SW480 (cell line): Measurements from ENCODE around the gene CUEDC1.

Source experiments
- DNase-seq: peaks from one replicate; pipeline ENCODE4 v3.0.0-alpha.2; 2016; ENCODE audit warnings: low spot score

The CUEDC1 gene

DNA sequence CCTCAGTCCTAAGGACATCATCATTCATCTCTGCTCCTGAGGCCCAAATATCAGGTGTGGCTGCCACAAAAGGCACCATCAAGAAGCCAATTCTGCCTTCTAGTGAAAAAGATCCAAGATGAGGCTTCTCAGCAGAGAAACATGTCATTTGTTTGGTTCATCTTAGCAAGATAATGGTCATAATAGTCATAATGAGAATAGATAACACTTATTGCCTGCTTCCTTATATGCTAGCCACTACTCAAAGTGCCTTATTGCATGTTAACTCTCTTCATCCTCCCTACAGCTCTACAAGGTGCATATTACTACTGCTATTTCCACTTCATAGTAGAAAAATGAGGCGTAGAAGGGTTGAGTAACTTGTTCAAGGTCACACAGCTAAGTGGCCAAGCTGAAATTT lies 60.4 kb downstream of the CUEDC1 start:
- no peak for DNase-seq

DNA sequence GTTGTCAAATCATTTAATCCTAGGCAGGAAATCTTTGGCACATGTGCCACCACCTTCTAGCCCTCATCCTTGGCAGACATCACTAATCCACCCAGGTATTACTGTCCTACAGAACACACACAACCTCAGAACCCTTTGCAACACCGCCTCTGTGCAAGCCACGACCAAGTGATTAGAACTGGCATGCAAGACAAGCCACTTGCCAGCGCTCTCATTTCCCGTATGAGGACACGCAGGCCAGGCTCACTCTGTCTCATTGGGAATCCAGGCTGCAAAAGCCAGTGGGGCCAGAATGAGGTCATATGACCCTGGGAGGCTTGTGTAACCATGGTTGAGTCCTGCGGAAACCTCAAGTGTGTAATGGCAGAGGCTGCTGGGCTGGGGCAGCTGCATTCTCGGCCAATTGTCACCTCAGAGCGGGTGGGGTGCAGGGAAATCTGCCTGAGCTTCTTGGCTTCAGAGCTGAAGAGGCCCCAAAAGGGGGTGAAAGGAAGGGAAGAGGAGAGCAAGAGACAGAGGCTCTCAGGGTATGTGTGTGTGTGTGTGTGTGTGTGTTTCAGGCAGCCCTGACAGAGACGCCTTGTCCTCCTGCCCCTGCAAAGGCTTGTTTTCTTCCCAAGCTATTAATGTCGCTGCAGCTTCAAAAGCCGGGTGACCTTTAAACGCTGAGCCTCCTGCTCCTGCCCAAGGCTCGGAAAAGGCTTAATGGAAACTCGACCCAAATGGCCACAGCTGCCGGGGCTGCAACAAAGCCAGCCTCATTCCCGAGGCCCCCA lies 62.2 kb downstream of the CUEDC1 start:
- peak; percentile 90 for DNase-seq

DNA sequence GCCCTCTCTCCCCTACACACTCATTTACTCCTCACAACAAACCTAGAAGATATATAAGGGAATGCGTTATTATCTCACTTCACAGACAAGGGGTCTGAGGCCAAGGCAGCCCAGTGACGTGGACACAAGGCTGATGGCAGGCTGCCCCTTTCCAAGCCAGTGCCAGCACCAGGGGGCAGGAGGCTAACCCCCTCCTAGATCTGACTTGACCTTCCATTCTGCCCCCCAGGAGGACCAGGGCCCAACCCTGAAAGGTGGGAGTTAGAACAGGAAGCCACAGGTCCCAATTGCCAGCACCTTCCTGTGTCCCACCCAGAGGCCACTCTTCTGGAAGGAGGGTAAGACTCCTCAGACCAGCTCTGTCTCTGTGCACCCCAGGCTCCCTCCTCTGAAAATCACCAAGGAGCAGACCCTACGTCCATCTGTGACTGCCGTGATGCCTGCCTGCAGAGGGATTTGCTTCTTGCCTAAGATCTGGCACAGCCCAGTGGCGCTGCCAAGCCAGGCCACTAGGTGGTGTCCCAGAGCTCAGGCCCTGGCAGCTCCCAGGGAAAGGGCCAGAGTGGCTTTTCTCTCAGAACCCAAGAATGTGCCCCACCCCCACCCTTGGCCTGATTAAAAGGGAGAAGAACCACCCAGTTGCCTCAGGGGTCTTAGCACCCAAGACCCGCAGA lies 62.9 kb downstream of the CUEDC1 start:
- peak; percentile 77 for DNase-seq

DNA sequence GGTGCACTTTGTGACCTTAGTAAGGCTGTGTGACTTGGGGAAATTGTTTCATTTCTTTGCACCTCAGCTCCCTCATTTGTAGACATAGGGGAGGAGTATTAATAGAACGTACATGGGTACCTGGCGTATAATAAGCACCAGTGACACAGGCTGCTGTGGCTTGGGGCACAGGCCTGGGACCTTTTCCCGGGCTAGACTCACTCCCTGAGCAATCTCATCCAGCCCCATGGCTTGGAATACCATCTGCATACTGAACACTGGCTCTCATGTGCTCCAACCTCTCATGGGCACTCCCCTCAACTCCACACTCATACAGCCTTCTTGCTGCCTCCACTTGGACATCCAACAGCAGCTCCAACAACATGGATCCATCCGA lies 64.4 kb downstream of the CUEDC1 start:
- no peak for DNase-seq

DNA sequence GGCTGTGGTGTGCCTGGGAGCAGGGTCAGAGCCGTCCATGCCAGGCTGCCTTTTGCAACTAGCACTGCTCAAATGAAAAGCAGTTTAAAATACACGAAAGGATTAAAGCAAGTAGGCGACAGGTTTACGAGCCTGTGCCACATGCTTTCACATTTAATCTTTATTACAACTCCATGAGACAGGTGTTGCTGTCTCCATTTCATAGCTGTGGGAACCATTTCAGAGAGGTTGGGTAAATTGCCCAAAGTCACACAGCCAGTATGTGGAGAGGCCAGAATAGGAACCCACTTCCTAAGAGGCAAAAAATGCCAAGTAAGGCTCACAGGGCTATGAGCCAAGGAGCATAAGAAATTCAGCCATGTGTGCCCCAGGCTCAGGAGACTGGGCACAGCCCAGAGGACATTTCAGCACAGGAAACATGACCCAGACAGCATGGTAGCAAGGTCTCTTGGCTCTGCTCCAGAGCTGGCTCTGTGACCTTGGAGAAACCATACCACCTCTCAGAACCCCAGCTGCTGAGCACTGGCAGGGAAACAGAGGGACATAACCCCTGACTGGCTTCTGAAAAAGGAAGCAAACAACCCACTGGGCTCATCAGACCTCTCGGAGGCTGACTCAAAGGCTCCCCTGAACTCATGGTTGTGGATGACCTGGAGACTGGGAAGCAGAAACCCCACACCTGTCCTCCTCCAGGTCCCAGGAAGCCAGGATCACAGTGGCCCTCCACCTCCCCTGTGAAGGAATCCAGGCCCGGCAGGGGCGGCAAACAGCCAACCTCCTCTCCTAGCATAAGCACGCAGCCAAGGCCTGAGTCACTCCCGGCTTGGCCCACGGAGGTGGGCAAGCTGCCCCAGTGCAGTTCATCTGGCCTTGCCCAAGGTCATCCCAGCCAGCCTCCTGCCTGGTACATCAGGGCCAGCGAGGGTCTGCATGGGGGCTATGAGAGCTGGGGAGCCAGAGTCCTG lies 65.0 kb downstream of the CUEDC1 start:
- no peak for DNase-seq

DNA sequence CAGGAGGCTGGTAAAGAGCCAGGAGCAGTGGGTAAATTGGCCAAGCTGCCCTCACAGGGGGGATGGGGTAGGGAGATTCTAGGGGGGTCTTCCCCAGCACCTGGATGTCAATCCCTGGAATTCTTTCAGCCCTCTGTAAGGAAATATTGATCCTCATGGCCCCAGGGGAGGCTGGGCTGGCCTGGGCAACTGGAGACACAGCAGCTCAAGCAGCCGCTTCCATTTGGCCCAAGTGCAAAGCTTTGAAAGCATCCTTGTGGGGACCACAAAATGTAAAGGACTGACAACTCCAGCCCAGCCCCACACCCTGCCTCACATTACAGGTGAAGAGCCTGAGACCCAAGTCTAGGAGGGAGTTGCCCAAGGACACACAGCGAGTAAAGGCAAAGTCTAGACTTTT lies 66.0 kb downstream of the CUEDC1 start:
- no peak for DNase-seq

DNA sequence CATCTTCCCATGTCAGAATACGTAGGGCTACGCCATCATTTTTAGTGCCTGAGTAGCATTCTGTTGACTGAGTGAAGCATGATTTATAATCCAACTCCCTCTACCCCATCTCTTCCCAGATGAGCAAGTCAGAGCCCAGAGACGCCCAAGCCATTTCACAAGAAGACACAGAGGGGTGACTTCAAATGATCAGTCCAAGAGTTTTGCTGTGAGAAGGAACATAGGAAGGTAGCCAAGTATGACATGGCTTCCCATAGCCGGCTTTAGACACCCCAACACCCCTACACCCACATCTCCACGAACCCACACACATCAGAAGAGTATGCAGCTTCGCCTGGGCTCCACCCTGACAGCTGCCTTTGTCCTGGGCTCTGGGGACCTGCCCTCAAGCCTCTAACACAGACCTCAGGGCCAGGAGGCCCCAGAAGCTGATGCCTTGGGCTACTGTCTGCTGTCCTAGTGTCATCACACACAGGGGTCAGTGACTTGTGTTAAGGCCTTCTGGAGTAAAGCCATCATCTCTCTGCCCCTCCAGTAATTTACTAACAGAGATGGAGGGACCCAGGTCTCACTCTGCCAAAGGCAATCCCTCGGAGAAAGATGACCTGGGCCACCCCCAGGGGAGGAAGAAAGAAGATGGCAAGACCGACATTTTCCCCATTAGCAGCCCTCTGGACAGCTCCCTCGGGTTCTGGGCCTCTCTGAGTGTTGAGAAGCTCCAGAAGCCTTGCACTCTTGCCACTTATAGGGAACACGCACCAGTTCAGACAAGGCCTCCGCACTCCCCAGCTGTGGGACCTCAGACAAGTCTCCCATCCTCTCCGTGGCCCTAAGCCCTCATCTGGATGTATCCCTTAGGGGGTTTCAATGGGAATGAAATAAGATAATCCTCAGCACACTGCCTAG lies 66.6 kb downstream of the CUEDC1 start:
- no peak for DNase-seq

DNA sequence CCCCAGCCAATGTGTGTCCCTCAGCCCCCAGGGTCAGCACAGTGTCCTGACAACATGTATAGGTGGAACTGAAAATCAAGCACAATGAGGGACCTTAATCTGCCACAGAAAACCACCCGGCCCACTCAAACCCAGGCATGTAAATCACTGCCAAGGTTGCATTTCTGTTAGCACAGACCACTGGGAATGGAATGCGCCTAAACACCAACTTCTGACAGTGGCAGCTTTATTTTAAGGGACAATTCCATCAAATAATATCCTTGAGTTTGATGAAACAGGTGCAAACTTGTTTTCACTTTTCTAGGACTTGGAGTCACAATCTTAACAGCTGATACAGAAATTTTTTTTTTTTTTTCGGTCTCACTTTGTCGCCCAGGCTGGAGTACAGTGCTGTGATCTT lies 68.1 kb downstream of the CUEDC1 start:
- no peak for DNase-seq

DNA sequence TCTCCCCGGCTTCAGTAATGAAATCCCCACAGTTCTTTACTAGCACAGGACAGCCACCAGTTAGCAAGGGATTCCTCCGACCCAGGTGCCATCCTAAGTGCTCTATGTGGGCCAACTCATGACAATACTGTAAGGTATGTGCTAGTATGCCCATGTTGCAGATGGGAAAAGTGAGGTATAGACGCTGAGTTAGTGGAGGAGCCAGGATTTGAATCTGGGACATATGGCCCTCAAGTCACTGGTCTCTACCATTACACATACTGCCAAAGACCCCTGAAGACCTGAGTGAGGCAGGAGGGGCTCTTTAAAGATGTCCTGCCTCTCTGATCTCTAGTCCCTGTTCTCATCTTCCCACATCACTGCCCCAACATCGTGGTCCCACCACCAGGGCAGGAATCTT lies 69.2 kb downstream of the CUEDC1 start:
- DNase-seq = no peak

DNA sequence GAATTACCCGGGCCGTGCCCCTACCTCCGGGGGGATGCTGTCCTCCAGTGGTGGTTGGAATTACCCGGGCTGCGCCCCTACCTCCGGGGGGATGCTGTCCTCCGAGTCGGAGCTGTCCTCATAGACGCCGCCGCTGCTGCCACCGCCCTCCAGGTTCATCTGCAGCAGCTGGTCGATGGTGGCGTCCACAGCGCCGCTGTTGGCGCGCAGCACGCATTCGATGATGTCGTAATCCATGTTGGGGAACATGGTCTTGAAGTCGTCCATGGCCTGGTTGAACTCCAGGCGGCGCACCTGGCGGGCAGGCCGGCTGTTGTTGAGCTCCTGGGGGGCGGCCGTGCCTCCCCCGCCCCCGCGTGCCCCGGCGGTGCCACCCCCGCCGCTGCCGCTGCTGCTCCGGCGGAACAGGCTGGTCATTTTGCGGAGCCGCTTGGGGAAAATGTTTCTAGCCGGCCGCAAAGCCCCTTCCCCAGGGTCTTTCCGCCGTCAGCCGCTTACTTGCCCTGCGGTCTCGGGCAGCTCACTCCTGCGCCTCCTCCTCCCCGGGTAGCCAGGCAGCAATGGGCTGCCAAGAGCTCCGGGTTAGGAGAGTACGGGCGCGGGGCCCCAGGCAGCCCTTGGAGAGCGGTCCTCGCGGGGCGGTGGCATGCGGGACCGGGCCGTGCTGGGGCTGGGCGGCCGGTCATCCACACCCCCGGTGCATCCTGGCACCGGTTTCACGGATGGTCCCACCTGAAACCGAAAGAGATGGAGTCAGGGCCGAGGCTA lies 69.9 kb downstream of the CUEDC1 start:
- no peak for DNase-seq

DNA sequence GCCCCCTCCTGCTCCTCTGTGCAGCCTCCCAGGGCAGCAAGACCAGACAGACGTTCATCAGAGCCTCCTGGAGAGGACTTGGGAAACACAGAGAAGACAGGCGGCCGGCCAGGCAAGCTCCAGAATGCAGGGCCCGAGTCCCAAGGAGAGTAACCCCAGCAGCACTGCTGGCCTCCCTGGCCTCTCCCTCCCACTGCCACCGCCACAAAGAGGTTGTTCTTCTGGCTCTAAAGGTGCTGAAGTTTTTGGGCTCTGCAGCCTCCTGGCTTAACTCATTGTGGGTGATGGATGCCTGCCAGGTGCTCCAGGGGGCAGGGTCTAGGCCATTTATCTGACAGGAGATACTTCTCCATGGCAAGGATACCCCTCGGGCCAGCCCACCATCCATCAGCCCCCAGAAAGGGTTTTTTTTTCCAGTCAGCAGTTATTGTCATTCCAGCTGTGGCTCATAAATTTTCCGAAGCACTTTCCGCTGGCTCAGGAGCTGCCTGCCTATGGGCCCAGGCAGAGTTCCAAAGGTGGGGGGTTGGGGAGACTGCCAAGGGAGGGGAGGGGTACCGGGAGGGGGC lies 73.3 kb downstream of the CUEDC1 start:
- no peak for DNase-seq

DNA sequence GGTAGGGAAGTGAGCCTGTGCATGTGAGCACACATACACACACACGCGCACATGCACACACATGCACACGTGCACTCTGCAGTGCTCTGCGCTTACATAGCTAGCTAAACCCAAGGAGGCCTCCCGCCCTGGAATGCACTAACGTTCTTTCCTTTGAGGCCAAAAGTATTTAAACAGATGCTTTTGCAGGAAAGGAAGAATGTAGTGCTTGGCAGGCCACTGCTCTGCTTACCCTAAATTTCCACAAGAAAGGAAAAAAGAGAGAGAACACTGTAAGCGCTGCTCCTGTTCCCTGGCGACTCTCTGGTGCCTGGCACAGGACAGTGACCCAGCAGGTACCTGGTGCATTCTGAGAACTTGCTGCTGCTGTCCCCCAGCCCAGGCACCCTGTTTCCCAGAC lies 74.1 kb downstream of the CUEDC1 start:
- DNase-seq = no peak

DNA sequence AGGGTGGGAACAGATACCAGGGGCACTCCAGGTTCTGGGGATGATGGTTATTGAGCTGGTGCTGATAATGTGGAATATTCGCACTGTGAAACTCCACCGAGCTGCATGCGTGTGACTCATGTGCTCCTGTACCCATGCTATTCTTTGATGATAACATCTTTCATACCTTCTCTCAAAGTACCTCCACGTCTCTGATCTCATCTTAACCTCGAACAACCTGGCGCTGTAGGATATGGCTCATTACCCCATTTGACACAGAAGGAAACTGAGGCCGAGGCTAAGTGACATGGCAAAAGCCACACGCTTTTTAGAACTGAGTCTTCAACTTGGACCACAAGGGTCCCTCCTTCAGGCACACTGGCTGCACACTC lies 75.1 kb downstream of the CUEDC1 start:
- peak; percentile 89 for DNase-seq

DNA sequence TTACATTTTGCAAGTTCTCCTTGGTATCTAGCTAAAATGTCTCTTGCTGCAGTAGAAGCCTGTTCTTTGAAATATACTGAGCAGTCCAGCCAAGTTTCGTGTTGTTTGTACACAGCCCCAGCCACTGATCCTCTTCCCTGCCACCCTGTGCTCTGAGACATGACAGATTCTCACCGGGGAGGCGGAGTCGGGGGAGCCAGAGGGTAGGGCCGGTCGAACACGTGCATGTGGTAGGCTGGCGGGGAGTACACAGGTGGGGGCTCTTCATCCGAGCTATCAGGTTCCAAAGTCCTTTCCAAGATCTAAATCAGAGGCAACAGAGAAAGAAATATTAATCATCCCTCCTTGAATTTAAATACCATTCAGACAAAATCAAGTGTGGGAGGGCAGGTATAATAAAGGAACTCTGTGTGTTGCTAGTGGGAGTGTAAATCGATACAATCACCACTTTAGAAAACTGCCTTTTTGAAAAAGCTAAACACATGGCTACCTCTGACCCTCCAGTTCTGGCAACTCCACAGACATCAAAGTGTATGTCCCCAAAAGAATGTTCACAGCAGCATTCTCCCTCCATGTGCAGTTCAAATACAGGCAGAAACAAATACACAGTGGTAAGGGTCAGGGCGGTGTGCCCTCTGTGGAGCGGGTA lies 75.7 kb downstream of the CUEDC1 start:
- DNase-seq = peak; percentile 89

DNA sequence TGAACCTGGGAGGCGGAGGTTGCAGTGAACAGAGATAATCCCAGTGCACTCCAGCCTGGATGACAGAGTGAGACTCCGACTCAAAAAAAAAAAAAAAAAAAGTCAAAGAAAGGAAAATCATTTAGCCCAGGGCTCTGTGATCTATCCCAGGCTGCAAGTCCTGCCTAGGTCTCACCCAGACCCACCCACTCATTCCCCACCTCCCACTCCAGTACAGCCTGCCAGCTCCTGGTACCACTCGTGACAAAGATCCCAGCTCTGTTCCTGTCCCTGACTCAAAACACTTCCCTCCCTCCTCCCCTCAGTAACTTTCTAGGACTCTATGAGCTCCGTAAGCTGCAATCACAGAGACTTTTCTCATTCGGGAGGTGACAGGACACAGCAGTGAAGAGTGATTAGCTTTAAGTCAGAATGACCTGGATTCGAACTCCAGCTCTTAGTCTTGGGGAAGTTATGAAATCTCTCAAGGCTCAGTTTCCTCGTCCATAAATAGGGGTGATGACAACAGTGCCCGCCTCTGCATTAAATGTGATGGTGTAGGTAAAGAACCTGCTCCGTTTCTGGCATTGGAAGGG lies 77.3 kb downstream of the CUEDC1 start:
- no peak for DNase-seq

DNA sequence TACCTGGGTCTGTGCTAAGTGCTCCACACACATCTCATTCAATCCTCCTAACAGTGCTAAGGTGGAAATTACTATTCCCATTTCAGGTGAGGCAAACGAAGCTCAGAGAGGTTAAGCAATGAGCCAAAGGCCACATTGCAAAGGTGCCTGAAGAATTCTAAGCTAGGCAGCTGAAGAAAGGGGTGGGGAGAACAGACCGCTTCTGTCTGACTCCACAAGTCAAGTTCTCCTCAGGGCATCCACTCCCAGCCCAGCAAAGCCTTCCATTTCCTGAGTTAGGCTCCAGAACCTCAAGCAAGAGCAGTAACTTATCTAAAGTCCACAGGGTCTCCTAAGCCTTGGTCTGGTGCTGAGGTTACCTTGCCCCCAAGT lies 78.4 kb downstream of the CUEDC1 start:
- no peak for DNase-seq

DNA sequence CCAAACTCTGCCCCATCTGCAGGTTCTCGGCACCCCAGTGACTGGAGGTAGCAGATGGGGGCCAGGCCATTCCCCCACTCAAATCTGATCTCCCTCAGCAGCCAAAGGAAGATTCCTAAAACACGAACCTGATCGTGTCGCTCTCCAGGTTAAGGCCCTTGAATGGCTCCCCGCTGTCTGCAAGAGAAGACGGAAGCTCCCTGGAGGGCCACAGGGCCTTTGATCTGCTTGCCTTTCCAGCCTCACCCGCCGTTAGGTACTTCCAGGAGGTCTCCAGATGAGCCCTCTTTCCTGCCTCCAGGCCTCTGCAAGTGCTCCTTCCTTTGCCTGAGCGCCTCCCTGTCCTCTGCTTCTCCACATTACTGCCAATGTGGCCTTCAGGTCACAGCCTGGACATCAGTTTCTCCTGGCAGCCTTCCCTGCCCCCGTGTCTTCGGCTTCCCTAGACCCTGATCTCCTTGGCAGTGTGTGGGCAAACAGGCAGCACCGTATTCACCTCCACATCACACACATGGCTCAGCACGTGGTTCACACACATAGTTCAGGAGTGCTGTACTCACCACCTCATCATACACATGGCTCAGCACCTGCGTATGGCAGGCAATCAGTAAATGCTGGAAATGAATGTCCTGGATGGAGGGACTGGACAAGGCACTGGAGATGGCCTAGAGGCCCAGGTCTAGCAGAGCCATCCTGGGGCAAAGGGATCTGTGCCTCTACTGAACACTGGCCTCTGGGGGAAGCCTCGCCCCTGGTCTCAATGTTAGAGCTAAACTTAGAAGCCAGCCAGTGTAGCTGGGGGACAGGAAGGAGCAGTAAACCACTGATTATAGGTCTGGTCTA lies 79.0 kb downstream of the CUEDC1 start:
- DNase-seq = peak; percentile 43

DNA sequence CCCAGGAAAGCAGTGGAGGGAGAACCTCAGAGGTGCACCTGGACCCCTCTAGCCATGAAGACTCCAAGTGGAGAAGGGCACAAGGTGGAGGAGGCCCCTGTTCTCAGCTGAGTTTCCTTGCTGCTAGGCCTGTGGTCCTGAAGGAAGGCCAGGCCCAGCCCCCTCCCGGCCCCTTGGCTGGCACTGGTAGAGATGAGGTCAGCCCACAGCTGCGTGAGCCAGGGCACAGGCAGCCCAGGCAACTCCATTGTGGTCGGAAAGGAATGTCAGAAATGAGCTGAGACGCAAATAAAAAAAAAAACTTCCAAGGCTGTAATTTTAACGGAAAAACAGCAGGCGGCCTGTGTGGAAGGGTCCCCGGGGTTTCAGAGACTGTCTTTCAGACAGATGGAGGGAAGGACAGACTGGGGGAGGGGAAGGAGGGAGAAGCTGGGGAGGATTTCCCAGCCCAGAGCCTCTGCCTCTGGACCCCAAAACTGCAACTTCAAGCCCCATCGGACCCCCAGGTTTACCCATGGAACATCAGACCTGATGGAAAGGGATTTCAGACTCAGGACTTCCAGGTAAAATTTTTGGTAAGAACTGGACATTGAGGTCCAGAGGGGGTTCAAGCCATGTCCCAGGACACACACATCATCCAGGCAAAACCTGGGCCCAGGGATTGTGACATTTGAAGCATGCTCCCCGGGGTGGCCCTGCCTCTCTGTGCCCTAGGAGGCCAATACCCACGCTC lies 79.8 kb downstream of the CUEDC1 start:
- DNase-seq = peak; percentile 93
